Ammon's horn (tissue), 1 donor: ENCODE data around the gene WNK2.

Source experiments
- DNase-seq: peaks from one replicate; pipeline ENCODE4 v3.0.0-alpha.2; 2016; ENCODE audit warnings: low spot score

The WNK2 gene

DNA sequence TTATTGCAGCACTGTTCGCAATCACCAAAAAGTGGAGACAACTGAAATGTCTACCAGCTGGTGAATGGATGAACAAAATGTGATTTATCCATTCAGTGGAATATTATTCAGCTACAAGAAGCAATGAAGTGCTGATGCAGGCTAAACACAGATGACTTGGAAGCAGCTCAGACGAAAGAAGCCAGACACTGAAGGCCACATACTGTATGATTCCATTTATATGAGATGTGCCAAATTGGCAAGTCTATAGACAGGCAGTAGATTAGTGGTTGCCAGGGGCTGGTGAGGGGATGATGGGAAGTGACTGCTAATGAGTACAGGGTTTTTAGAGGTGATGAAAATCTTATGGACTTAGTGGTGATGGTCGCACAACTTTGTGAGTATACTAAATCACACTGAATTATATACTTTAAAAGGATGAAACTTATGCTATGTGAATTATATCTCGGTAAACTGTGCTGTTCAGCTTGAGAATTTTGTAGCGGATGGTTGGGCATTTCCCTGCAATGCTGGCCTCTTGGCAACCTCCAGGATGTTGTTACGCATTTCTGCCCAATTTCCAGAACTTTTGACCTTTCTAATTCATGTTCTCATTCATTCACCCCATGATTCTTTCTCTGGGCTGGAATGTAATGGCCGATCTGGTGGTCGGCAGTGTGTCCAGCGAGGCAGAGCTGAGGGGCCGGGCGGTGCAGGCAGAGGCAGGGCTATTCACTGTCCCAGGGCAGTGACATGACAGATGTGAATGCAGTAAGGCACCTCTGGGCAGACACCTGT, 22.0 kb upstream of the WNK2 start:
- DNase-seq, result no peak

DNA sequence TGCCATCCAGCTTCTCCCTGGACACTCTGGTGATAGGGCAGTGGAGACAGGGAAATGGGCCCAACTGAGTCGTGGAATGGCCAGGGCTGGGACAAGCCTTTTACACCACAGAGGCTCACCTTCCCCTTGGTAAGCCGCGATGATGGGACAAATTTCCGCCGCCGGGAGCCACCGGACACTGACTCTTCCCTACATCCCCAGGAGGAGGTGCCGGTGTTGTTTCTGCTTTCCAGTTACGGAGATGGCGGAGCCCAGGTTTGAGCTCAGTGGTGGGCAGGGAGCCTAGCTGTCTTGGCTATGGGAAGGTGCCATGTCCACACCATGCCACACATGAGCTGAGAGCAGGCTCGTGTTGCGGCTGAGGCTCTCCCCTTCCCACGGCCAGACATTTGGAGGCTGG, 19.9 kb upstream of the WNK2 start:
- DNase-seq, result no peak

DNA sequence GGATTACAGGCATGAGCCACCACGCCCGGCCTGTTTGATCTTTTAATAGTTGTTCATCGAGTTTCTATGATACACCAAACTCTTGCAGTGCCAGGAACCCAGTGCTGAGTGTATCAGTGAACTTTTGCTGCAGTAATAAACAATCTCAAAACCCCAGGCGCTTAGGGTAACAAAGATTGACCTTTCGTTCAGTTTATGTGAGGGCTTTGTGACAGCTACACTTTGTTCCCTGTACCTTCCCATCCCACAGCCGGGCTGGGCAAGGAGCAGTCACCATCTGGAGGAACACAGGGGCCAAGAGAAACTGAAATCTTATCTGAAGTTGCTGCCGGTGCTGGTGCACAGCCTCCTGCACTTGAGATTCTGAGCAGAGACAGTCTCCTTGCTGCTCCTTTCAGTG, 17.2 kb upstream of the WNK2 start:
- DNase-seq, result no peak

DNA sequence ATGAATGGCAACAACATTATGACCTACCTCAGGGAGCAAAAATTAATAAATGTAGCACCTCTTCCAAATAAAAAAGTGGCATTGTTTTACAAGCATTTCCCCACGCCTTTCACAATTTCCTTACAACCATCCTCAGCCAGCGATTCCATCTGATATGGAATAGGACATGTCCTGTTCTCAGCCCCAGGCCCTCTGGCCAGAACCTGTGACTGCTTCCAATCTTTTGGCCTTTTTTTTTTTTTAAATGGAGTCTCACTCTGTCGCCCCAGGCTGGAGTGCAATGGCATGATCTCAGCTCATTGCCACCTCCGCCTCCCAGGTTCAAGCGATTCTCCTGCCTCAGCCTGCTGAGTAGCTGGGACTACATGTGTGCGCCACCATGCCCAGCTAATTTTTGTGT, 16.8 kb upstream of the WNK2 start:
- DNase-seq, result no peak

DNA sequence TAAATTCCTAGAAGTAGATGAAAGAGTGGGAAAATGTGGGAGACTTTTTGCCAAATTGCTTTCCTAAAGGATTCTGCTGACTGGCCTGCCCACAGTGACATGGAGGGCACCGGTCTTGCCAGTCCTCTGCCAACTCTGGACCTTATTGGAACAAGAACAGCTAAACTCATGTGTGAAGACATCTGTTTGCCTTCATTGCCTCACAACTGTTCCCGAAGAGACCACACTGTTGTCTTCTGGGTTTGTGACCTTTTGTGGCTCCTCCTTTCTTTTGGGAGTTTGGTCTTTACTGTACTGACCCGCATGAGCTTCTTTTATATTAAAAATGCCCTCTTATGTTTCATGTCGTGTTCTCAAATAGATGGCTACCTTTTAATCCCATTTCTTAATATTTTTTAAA, 16.1 kb upstream of the WNK2 start:
- DNase-seq, result no peak

DNA sequence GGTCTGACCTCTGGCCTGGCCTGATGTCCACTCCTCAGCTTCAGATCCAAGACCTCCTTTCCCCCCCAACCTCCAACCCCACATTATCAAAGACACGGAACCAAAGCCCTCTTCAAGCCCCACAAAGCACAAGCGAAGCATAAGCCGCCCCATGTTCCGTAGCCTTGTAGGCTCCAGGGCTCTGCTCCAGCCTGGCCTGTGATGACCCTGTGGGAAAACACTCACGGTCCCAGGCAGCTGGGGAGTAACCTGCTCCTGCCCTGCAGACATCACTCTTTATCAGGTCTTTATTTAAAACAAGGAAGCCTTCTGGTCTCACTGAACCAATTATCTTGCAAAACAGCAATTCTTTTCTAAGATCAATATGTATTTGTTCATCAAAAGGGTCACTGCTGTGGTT, 15.4 kb upstream of the WNK2 start:
- no peak for DNase-seq

DNA sequence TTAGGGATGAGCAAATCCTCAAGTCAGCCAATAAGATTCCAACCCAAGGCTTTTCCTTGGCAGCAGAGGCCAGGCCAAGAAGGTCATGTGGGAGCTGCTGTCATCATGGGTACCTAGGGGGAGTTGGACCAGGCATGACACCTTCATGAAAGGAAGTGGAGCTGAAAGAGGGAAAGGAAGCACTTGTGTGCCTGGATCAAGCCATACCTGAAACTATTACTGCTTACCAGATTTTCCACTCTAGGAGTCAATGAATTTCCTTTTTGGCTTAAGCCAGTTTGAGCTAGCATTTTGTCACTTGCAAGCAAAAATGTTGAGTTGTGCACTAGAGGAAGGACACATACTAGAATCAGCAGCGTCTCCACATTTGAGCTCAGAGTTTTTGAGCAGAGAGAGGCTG, 14.5 kb upstream of the WNK2 start:
- DNase-seq, result no peak

DNA sequence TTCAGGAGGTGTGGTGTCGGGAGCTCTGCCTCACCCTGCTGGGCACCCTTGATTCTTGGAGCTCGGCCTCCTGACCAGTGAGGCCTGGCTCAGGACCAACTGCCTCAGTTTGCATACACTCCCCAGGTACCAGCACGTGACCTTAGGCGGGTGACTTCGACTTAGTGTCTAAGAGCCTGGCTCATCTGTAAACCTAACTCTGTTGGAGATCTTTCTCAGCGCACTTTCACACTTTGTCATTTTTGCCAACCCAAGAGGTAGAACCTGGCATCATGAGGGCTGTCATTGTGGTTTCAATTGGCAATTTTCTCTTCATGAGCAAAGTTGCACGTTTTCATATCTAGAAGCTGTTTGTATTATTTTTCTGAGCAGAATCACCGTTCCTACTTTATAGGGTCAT, 13.4 kb upstream of the WNK2 start:
- no peak for DNase-seq

DNA sequence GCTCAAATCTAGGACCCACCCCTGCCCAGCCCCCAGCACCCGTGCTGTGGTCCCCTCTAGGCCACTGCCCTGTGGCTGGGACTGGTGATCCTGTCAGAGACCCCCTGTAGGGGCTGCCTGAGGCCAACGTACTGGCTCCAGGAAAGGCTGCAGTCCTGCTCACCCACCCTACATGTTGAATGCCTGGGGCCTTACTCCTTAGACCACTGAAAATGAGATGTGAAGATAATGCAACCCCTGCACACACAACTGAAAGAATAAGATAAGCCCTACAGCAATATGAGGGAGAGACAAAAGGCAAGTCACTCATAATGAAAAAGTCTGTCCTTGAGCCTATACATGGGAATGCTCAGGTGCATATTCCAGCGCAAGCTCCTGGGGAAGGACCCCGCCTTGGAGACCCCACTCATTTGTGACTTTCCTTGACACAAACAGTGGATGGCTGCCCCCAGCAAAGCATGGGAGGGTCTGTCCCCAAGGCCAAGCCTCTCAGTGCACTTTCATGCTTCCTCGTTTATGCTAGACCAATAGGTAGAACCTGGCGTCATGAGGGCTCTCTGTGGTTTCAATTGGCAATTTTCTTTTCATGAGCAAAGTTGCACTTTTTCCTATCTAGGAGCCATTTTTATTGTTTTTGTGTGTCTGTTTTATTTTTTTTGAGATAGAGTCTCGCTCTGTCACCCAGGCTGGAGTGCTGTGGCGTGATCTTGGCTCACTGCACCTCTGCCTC, 12.5 kb upstream of the WNK2 start:
- no peak for DNase-seq

DNA sequence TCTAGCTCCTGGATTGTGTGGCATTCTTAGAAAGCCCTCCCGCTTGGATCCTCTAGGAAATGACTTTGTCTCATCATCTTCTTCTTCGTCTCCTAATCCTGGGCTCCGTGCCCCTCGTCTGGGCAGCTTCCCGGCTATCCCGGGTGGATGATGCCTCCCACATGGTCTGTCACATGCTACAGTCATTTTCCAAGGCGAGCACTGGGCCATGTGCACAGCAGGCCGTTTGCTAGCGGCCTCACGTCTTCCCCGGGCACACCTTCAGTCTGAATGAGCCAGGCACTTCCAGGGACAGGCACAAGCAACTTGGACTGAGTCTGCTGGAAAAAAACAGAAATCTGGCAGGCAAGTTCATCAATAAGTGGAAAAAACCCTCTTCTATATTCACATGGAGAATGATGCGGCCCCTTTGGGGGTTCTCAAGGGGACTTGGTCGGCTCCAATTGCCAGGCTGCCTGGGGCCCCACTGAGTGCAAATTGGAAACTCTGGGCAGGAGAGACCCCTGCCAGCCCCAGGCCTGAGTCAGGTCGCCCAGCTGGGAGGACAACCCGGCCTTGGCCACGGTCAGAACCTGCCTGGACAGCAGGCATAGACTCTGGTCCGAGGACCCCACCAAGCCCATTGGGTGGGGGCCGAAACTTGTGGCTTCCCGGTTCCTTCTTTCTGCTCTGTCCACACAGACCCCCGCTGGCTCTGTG, 11.1 kb upstream of the WNK2 start:
- DNase-seq, result no peak

DNA sequence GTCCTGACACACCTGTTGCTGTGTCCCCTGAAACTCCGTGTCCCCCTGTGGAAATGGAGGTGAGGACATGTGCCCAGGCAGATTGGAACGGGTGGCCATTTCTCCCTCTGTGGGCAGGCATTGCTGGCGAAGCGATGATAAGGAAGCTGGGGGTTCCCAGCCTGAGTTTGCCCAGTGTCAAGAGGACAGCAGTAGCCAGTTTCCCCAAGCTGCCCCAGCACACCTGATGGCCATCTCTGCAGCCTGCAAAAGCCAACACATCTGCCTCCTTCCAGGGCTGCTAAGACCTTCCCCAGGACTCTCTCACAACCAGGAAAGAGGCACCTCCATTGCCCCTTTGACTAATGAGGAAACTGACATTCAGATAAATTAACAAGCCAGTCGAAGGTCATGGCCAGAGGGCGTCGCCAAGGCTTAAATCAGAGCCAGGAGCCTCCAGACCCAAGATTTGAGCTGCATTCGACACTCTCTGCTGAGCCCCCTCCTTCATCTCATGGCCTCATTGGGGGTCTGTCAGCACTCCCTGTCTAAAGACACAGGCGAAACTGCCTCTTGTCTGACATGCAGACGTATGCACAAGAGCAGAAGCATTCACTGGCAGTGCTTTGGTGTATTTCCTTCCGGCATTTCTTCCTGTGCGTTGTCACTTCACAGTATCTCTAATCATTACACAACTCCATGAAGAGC, 10.4 kb upstream of the WNK2 start:
- DNase-seq, result no peak

DNA sequence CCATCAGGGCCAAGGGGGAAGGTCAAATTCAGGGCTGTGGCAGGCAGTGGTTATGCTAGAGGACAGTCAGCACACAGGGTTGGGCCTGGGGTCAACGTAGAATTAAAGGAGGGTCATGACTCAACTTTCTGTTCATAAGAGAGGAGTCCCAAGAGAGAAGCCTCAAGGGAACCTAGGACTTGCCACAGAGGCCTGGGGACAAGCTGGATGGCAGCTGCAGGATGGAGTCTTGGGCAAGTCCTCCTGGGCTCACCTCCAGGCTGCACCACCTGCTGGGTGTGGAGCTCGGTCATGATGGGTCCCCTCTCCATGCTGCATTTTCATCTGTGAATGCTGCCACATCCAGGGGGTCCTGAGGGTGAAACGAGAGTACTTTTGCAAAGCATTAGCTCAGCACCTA, 9.0 kb upstream of the WNK2 start:
- DNase-seq, result no peak

DNA sequence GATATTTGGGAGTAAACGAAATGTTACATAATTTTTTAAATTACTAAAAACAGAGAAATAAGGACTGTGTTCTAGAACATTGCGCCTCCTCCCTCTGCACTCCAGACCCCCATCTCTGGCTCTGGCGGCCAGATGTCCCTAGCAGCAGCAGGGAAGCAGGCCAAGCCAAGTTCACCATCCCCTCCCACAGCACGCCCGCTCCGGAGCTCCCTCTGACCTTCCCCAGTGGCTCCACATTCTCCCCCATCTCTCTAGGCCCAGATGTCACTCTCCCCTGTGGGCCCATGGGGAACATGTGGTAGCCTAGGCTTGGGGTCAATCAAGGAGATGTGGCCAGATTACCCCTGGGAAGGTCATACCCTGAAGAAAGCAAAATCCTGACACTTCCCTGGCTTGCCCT, 6.3 kb upstream of the WNK2 start:
- DNase-seq, result no peak

DNA sequence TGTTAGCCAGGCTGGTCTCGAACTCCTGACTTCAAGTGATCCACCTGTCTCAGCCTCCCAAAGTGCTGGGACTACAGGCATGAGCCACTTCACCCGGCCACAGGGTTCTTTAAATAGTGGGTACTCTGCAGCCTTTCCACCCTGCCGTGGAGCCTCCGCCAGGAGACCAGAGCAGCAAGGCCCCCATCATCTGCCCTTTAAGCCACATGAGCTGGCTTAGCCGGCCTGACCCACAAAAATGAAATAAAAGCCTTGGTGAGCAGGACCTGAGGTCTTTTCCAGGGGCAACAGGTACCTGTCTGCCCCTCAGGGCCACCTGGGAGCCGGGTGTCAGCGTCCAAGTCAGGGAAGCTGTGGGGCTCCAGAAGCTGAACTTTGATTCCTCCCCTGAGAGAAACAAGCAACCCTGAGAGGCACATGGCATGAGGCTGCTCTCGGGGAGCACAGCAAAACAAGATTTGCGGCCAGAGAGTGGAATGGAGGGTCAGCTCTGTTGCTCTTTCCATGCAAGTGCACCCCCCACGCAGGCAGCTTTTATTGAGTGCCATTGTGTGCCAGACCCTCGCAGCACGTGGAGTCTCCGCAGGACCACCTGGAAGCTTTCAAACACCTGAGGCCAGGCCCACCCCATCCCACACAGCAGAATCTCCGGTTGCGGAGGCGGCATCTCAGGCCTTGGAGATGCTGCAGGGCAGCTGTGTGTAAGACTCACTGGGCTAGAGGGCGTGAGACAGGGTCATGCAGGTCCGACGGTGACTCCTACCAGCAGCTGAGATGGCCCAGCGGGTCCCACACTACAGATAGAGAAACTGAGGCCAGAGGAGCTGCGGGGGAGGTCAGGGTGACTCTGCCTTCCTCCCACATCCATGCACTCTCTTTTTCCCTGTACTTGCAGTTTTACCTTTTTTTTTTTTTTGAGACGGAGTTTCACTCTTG, 4.8 kb upstream of the WNK2 start:
- DNase-seq, result no peak

DNA sequence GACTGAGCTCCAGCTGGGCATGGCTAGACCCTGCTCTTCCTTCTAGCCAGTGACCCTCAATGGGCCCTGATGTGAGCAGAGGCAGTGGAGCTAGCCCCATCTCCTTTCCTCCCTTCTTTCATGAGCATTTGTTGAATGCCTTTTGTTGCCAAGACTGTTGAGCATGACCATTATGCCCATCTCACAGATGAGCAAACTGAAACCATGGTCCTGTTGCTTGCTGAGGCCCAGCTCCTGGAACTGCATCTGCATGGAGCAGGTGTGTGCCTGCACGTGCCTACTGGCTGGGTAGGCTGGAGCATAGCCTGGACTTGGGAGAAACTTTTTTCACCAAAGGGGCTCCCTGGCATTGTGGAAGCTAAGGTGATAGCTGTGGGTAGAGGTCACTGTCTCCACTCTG, 3.0 kb upstream of the WNK2 start:
- DNase-seq, result no peak

DNA sequence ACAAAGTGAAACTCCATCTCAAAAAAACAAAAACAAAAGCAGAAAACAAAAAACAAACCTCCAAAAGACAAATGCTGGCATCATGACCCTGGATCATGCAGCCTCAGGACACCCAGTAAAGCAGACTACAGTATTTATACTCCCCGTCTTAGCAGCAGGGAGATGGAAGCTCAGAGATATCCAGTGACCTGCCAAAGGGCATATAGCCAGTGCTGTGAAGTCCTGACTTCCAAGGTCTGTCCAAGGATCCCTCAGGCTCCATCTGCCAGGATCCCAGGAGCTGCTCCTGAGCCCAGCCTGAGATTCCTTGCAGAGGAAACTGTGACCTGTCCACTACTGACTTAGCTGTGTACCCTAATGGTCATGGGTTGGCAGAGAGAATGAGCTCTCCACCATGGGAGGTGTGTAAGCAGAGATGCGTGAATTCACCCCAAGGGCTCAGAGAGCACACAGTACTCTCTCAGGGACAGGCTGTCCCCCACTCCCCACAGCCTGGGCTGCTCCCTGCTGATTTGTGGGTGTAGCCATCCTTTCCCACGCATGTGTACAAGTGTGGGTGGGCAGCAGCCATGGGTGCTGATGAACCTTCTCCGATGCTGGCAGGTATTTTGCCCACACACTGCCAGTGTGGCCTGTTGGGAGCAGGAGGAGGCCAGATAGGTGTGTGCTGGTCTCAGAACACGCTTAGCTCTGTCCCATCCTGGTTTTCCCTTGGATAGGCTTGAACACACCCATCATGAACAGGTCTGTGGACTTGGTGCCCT, 2.1 kb upstream of the WNK2 start:
- DNase-seq, result no peak

DNA sequence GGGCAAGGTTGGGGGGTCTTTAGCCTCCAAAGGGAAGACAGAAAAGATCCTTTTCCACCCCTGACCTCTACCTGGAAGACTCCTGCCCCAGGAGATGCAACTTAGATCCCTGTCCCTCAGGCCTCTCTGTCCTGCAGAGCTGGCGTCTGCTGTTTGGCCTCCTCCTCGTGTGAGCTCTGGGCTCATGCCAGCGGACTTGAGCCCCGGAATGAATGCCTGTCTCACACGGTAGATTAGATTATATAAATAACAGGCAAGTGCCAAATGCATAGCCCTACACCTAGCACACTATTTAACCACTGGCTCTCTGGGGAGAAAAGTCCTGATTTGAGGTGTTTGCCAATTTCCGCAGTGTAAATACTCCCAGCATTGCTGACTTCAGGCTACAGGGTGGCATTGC, 1.4 kb upstream of the WNK2 start:
- no peak for DNase-seq

DNA sequence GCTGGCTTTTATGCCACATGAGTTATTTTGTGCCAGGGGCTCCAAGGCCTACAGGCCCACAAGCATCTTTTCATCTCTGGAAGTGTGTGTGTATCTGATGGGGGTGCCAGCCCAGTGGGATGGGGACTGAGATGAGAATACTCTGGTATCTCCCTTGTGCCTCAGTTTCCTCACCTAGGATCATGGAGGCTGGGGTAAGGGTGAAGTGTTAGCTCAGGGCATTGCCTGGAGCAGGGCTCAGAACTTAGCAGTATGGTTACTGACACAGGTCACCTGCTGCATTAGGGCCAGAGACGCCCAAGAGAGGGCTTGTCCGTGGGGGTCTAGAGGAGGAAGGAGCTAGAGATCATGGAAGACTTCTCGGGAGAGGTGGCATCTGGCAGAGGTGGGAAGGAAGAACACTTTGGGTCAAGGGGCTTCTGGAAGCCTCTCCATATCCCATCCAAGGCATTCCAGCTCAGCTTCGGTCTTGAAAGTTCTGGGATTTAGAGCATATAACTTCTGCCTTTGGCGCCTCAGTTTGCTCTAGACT, 742 bp upstream of the WNK2 start:
- no peak for DNase-seq

DNA sequence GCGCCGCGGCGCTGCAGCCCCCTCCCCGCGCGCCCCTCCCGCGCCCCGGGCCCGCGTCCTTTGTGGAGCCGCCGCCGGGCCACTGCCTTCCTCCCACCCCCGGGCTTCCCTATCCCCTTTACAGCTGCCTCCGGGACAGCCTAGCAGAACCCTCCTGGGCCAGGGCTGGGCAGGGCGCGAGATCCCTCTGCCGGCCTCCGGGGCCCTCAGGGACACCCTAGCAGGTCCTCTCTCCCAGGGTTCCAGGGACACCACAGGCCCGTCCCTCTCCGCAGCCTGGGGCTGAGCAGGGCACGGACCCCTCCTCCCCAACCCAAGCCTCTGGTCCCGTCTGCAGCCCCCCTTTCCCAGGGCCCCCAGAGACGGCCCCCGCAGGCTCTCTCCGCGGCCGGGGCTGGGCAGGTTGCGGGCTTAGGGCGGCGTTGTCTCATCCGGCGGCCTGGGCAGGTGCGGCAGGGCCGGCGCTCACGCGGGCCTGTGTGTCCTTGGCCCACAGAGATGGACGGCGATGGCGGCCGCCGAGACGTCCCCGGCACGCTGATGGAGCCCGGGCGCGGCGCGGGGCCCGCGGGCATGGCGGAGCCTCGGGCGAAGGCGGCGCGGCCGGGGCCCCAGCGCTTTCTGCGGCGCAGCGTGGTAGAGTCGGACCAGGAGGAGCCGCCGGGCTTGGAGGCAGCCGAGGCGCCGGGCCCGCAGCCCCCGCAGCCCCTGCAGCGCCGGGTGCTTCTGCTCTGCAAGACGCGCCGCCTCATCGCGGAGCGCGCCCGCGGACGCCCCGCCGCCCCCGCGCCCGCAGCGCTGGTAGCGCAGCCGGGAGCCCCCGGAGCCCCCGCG, 710 bp downstream of the WNK2 start:
- no peak for DNase-seq
